Neuronal stem cell (in vitro differentiated cells): ENCODE results near the gene USP46.

Source experiments
- DNase-seq: peaks from one replicate; pipeline ENCODE4 v3.0.0-alpha.2; 2013; ENCODE audit warnings: low spot score
- H2AFZ ChIP-seq: one replicate; pipeline ENCODE4 v1.6.1; 2013; ENCODE audit warnings: mild to moderate bottlenecking, low read length, inconsistent platforms
- H2AK5ac ChIP-seq: 2 replicates; pipeline ENCODE4 v1.6.1; 2013; ENCODE audit warnings: low read depth, mild to moderate bottlenecking, inconsistent platforms, low read length, moderate library complexity, mixed read lengths
- H2BK120ac ChIP-seq: 2 replicates; pipeline ENCODE4 v1.6.1; 2013; ENCODE audit warnings: low read depth, mild to moderate bottlenecking, inconsistent platforms, low read length, moderate library complexity, mixed read lengths
- H2BK12ac ChIP-seq: one replicate; pipeline ENCODE4 v1.6.1; 2013; ENCODE audit warnings: low read length, inconsistent platforms
- H2BK15ac ChIP-seq: 2 replicates; pipeline ENCODE4 v1.6.1; 2013; ENCODE audit warnings: mild to moderate bottlenecking, low read length, inconsistent platforms, mixed read lengths
- H2BK5ac ChIP-seq: one replicate; pipeline ENCODE4 v1.6.1; 2013; ENCODE audit warnings: inconsistent platforms, mild to moderate bottlenecking, low read length, moderate library complexity
- H3K14ac ChIP-seq: one replicate; pipeline ENCODE4 v1.6.1; 2013; ENCODE audit warnings: low read length, inconsistent platforms
- H3K18ac ChIP-seq: 2 replicates; pipeline ENCODE4 v1.6.1; 2013; ENCODE audit warnings: low read length, inconsistent platforms
- H3K23ac ChIP-seq: 2 replicates; pipeline ENCODE4 v1.6.1; 2013; ENCODE audit warnings: low read depth, mild to moderate bottlenecking, mixed read lengths, low read length, inconsistent platforms; ENCODE audit not compliant: poor library complexity
- H3K27ac ChIP-seq: replicated peaks from 3 replicates; pipeline ENCODE4 v1.5.1; 2013; ENCODE audit warnings: low read length, inconsistent platforms
- H3K27me3 ChIP-seq, 3 experiments: 2 replicates each; pipeline ENCODE4 v1.6.1; 2013; ENCODE audit warnings: low read length in 3 of 3, mild to moderate bottlenecking in 2 of 3, inconsistent platforms in 1 of 3, low read depth in 1 of 3, mixed read lengths in 1 of 3, moderate library complexity in 1 of 3; ENCODE audit not compliant: control insufficient read depth in 3 of 3, insufficient read depth in 3 of 3
- H3K36me3 ChIP-seq, 2 donors: replicated peaks in 1 of 2; 2 replicates each; pipeline ENCODE4 v1.6.1; 2013; ENCODE audit warnings: low read length in 2 of 2; ENCODE audit not compliant: control insufficient read depth in 2 of 2, insufficient read depth in 2 of 2
- H3K4ac ChIP-seq: 2 replicates; pipeline ENCODE4 v1.6.1; 2013; ENCODE audit warnings: inconsistent platforms, mild to moderate bottlenecking, low read length, moderate library complexity
- H3K4me1 ChIP-seq, 2 donors: 1 replicate in 1 of 2; 2 replicates in 1 of 2; pipeline ENCODE4 v1.6.1; 2013; ENCODE audit warnings: low read length in 2 of 2, low read depth in 1 of 2; ENCODE audit not compliant: control insufficient read depth in 2 of 2, insufficient read depth in 1 of 2
- H3K4me2 ChIP-seq: one replicate; pipeline ENCODE4 v1.6.1; 2013; ENCODE audit warnings: mild to moderate bottlenecking, low read length, inconsistent platforms; ENCODE audit not compliant: insufficient read depth, poor library complexity, severe bottlenecking
- H3K4me3 ChIP-seq, 2 donors: 2 replicates each; pipeline ENCODE4 v1.5.1; 2013; ENCODE audit warnings: low read length in 2 of 2, mild to moderate bottlenecking in 2 of 2, inconsistent platforms in 1 of 2, moderate library complexity in 1 of 2
- H3K79me1 ChIP-seq: one replicate; pipeline ENCODE4 v1.6.1; 2013; ENCODE audit warnings: low read depth, mild to moderate bottlenecking, inconsistent platforms, low read length, moderate library complexity
- H3K9ac ChIP-seq: one replicate; pipeline ENCODE4 v1.6.1; 2013; ENCODE audit warnings: mild to moderate bottlenecking, low read depth, low read length, inconsistent platforms; ENCODE audit not compliant: poor library complexity
- H3K9me3 ChIP-seq, 2 donors: replicated peaks in 1 of 2; 2 replicates each; pipeline versions ENCODE3 to v1.6.1; 2013; ENCODE audit warnings: low read length in 2 of 2, mild to moderate bottlenecking in 2 of 2, inconsistent platforms in 1 of 2, low read depth in 1 of 2, mixed read lengths in 1 of 2, moderate library complexity in 1 of 2; ENCODE audit not compliant: control insufficient read depth in 2 of 2, insufficient read depth in 1 of 2
- H4K8ac ChIP-seq: one replicate; pipeline ENCODE4 v1.6.1; 2013; ENCODE audit warnings: low read depth, mild to moderate bottlenecking, inconsistent platforms, low read length, moderate library complexity
- H4K91ac ChIP-seq: one replicate; pipeline ENCODE4 v1.6.1; 2013; ENCODE audit warnings: low read length, low read depth, mild to moderate bottlenecking, inconsistent platforms; ENCODE audit not compliant: poor library complexity
- WGBS, 2 donors: extraction: QIAGEN DNeasy Blood & Tissue Kit; methylation state at CpG; one replicate each; pipeline ENCODE4 v1.1.7; 2013; ENCODE audit warnings: missing lambda C conversion rate in 2 of 2, mixed read lengths in 1 of 2; ENCODE audit not compliant: insufficient read length in 2 of 2, insufficient replicate concordance in 1 of 2; ENCODE audit errors: extremely low coverage in 2 of 2; 5-methylcytosine and 5-hydroxymethylcytosine counted together

USP46 gene

DNA sequence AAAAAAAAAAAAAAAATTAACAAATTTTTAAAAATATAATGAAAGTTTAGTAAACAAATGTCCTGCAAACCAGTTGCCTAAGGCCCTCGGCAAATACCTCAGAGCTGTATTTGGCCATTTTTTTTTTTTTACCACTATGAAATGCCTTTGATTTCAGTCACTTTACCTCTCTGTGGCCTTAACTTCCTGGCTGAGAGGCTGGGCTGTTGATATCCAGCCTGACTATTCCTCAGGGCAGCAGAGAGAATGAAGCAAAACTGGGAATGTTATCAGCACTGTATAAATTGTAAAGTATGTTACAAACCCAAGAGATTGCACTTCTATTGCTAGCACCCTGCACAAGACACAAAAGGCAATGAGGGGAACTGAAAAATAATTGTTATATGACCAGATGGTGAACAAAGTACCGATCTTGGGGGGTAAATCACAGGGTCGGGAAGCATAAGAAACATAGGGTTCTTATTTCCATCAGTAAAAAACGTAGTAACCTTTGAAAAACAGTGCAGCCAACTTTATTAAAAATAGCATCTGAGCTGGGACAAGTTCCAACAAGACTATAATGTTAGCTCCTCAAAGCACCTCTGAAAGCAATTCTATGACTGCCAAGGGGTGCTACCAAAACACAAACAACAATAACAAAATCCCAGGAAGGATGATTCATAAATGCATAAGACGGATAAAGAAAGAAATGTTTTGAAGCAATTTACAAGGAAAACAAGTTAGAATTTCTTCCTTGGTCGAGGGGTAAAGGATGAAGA is 18.1 kb downstream of the USP46 start:
- peaks cover 2% of the 10 kb centered on the region for H3K79me1 ChIP-seq
- H2AFZ ChIP-seq, result no peak overlapping the region
- no peaks in the 10 kb centered on the region for H3K4me1 ChIP-seq
- H4K8ac ChIP-seq, result no peak overlapping the region
- no peak overlapping the region for H3K14ac ChIP-seq
- no peak overlapping the region for H2BK5ac ChIP-seq
- H3K9me3 ChIP-seq, result peaks cover 2 to 19% of the 10 kb centered on the region in 2 donors
- no peak overlapping the region for H2BK15ac ChIP-seq
- no peak for DNase-seq
- no peak overlapping the region for H3K18ac ChIP-seq
- no peak overlapping the region for H3K4ac ChIP-seq
- no peak overlapping the region for H3K9ac ChIP-seq
- no peak overlapping the region for H3K4me2 ChIP-seq
- H3K4me3 ChIP-seq, result no peak overlapping the region
- no peaks in the 10 kb centered on the region for H3K36me3 ChIP-seq
- H2BK12ac ChIP-seq, result no peak overlapping the region
- H3K27me3 ChIP-seq, result no peaks in the 10 kb centered on the region
- no peak overlapping the region for H2AK5ac ChIP-seq
- no peak overlapping the region for H3K23ac ChIP-seq
- WGBS, 2 donors, result no CpG with 5 or more reads among the region's 6 CpGs
- H4K91ac ChIP-seq, result no peak overlapping the region
- H2BK120ac ChIP-seq, result no peak overlapping the region
- no peak overlapping the region for H3K27ac ChIP-seq

DNA sequence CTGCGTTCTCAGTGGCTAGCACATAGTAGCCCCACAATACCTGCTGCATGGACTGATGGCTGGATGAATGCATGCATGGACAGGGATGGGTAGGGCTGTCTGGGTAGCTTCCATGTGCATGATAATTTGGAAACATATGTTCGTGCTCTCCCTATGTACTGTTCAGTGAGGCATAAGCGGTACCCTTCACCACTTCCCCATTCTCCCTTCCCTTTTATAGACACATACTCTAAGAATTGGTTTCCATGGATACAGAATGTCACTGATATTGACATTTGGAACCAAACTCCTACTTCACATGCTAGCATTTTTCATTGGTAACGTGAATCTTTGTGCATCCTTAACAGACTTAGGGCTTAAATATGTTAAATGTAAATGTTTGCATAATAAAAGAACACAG is 20.4 kb downstream of the USP46 start:
- Histone ChIP-seq H3K18ac (no peak overlapping the region), H3K4me1 (peaks cover 0 to 2% of the 10 kb centered on the region in 2 donors), H4K91ac (no peak overlapping the region), H3K27me3 (no peaks in the 10 kb centered on the region), H2BK120ac (no peak overlapping the region), H2AFZ (no peak overlapping the region), H3K9ac (no peak overlapping the region), H3K14ac (no peak overlapping the region), H2BK12ac (no peak overlapping the region), H3K23ac (no peak overlapping the region), H3K4ac (no peak overlapping the region), H2AK5ac (no peak overlapping the region), H3K79me1 (peaks cover 4% of the 10 kb centered on the region), H3K36me3 (no peaks in the 10 kb centered on the region), H2BK5ac (no peak overlapping the region), H3K4me3 (no peak overlapping the region), H3K9me3 (peaks cover 2 to 10% of the 10 kb centered on the region in 2 donors), H3K4me2 (no peak overlapping the region), H2BK15ac (no peak overlapping the region), H3K27ac (no peak overlapping the region), H4K8ac (no peak overlapping the region)
- WGBS, 2 donors, result no CpG with 5 or more reads among the region's 4 CpGs
- DNase-seq, result no peak

DNA sequence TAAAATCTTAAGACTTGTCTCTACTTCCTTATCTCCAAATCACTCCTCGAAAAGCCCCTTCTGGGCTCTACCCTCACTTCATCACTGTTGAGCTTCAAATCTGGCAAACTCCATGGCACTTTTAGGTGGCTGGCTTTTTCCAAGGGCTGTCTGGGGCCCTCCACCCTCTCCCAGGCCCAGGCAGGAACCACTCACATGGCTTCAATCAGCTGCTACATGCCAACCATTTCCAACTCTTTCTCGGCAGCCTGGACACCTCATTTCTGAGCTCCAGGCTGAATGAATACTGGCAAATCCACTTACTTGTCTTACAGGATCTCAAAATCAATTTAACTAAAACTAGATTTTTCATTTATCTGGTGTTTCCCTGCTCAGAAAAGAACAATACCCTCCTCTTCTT is 22.0 kb downstream of the USP46 start:
- Histone ChIP-seq H3K36me3 (no peaks in the 10 kb centered on the region), H3K9ac (no peak overlapping the region), H3K27me3 (no peaks in the 10 kb centered on the region), H4K91ac (no peak overlapping the region), H3K4me3 (no peak overlapping the region), H2AFZ (no peak overlapping the region), H3K4me2 (no peak overlapping the region), H3K4ac (no peak overlapping the region), H2BK15ac (no peak overlapping the region), H3K23ac (no peak overlapping the region), H2BK5ac (no peak overlapping the region), H3K14ac (no peak overlapping the region), H3K27ac (no peak overlapping the region), H3K9me3 (peaks cover 2 to 10% of the 10 kb centered on the region in 2 donors), H2BK120ac (no peak overlapping the region), H3K4me1 (peaks cover 0 to 2% of the 10 kb centered on the region in 2 donors), H2BK12ac (no peak overlapping the region), H4K8ac (no peak overlapping the region), H3K18ac (no peak overlapping the region), H2AK5ac (no peak overlapping the region), H3K79me1 (peaks cover 4% of the 10 kb centered on the region)
- no peak for DNase-seq
- WGBS, 2 donors, result no CpG with 5 or more reads among the region's 2 CpGs

DNA sequence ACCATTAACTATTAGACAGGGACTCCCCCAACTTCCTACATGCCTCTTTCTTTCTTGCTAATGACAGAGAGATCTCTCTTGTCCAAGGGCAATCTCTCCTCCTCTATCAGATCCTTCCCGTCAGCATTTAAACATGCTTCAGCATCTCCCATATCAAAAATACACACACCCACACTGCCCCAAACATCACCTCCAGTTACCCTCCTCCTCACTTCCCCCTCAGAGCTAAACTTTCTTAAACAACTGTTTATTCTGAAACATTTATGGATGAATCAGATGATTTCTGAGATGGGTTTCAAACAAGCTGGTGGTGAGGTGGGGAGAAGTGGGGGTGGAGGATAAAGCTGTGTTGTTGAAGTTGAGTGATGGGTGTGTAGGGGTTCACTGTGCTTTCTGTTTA is 23.5 kb downstream of the USP46 start:
- Histone ChIP-seq H3K27ac (no peak overlapping the region), H3K18ac (no peak overlapping the region), H3K9me3 (peaks cover 2 to 5% of the 10 kb centered on the region in 2 donors), H2BK120ac (no peak overlapping the region), H3K79me1 (peaks cover 4% of the 10 kb centered on the region), H2AK5ac (no peak overlapping the region), H3K4me2 (no peak overlapping the region), H3K14ac (no peak overlapping the region), H2BK5ac (no peak overlapping the region), H3K23ac (no peak overlapping the region), H3K4me3 (no peak overlapping the region), H3K4me1 (peaks cover 0 to 2% of the 10 kb centered on the region in 2 donors), H2BK15ac (no peak overlapping the region), H2BK12ac (no peak overlapping the region), H2AFZ (no peak overlapping the region), H4K8ac (no peak overlapping the region), H3K36me3 (no peaks in the 10 kb centered on the region), H3K9ac (no peak overlapping the region), H4K91ac (no peak overlapping the region), H3K27me3 (no peaks in the 10 kb centered on the region), H3K4ac (no peak overlapping the region)
- whole genome bisulfite sequencing, 2 donors, result no CpG with 5 or more reads among the region's 1 CpG
- no peak for DNase-seq
